HepG2 (cell line): ENCODE results near the gene MSANTD1. TPM values are rescaled to one million over a fixed set of nuclear protein-coding genes. Genes with fewer than 3 reads are reported as not detected.

Source experiments
- ATAC-seq: fragments of 200-7000 bp; cut with Tn5 transposase; 3 replicates; pipeline ENCODE4 v1.9.1; 2020; ENCODE audit warnings: mild to moderate bottlenecking, moderate library complexity
- BruUV-seq: library from RNA; stranded (reverse); fragments of 400-500 nt; replicated peaks from 2 replicates; lab custom pipeline; 2021; lab: Mats Ljungman, UMichigan
- CTCF ChIA-PET: fragments of 300-600 bp; formaldehyde crosslinking; extraction: SDS; loops from one replicate; lab custom pipeline; 2021; ENCODE audit warnings: low total read pairs, inconsistent platforms, low intra/inter-chr PET ratio; lab: Yijun Ruan, JAX
- POLR2A ChIA-PET: fragments of 350-600 bp; sonication (Branson Sonifier 250); formaldehyde crosslinking; loops from one replicate; lab custom pipeline; 2020; ENCODE audit warnings: antibody characterized with exemption, inconsistent platforms; lab: Yijun Ruan, JAX
- DNase-seq: peaks from one replicate; pipeline ENCODE4 v3.0.0-alpha.2; 2015; ENCODE audit warnings: low spot score
- FAIRE-seq: peaks from 3 replicates; lab custom pipeline; 2011; peaks lifted over from hg19 to GRCh38; lab: Jason Lieb, UNC
- H2AFZ ChIP-seq: one replicate; pipeline ENCODE4 v1.6.1; 2011; ENCODE audit warnings: low read length, inconsistent platforms
- H3K27ac ChIP-seq: fragments of 300-600 bp; 3 replicates; pipeline ENCODE4 v1.8.0; 2011; ENCODE audit warnings: mixed run types, mild to moderate bottlenecking, mixed read lengths, low read length, inconsistent platforms; ENCODE audit not compliant: insufficient read depth; ENCODE audit errors: extremely low read length
- H3K27me3 ChIP-seq, 2 experiments: fragments of 200-600 bp in 1 of 2; 2 replicates in 1 of 2; 3 replicates in 1 of 2; pipeline versions ENCODE4 v1.6.0 to v1.8.0; 2011; ENCODE audit warnings: low read length in 2 of 2, mild to moderate bottlenecking in 2 of 2, moderate library complexity in 2 of 2, inconsistent platforms in 1 of 2; ENCODE audit not compliant: insufficient read depth in 2 of 2, control insufficient read depth in 1 of 2
- H3K36me3 ChIP-seq, 2 experiments: fragments of 200-600 bp in 1 of 2; replicated peaks in 1 of 2; 2 replicates in 1 of 2; 3 replicates in 1 of 2; pipeline versions ENCODE4 v1.5.1 to v1.8.0; 2011; ENCODE audit warnings: low read length in 2 of 2, inconsistent platforms in 1 of 2; ENCODE audit not compliant: insufficient read depth in 2 of 2, control insufficient read depth in 1 of 2
- H3K4me1 ChIP-seq: 2 replicates; pipeline ENCODE4 v1.5.1; 2012; ENCODE audit warnings: low read length, inconsistent platforms; ENCODE audit not compliant: insufficient read depth
- H3K4me2 ChIP-seq: 2 replicates; pipeline ENCODE4 v1.6.0; 2011; ENCODE audit warnings: low read depth, low read length, inconsistent platforms
- H3K4me3 ChIP-seq, 3 experiments: fragments of 200-600 bp in 1 of 3; sonication (generic), shearing (Covaris generic) in 1 of 3; replicated peaks in 1 of 3; 2 replicates each; pipeline ENCODE4 v1.5.1; 2011 to 2016; ENCODE audit warnings: low read length in 3 of 3, inconsistent platforms in 2 of 3, low read depth in 2 of 3, mild to moderate bottlenecking in 2 of 3, control low read depth in 1 of 3, mixed read lengths in 1 of 3; ENCODE audit not compliant: insufficient read depth in 1 of 3
- H3K79me2 ChIP-seq: one replicate; pipeline ENCODE4 v1.6.1; 2011; ENCODE audit warnings: low read length, inconsistent platforms; ENCODE audit not compliant: insufficient read depth
- H3K9ac ChIP-seq: 2 replicates; pipeline ENCODE4 v1.6.0; 2011; ENCODE audit warnings: mild to moderate bottlenecking, low read depth, low read length, inconsistent platforms; ENCODE audit not compliant: insufficient read depth
- H3K9me3 ChIP-seq: 2 replicates; pipeline ENCODE4 v1.5.1; 2012; ENCODE audit warnings: mild to moderate bottlenecking, low read length
- H4K20me1 ChIP-seq: 2 replicates; pipeline ENCODE4 v1.6.0; 2011; ENCODE audit warnings: inconsistent platforms, mild to moderate bottlenecking, low read length, moderate library complexity; ENCODE audit not compliant: insufficient read depth
- HDAC1 ChIP-seq: sonication (generic); formaldehyde crosslinking; IDR thresholded peaks from 2 replicates; pipeline ENCODE4 v1.5.1; 2020; ENCODE audit warnings: mild to moderate bottlenecking, missing genetic modification reagents
- HNRNPL ChIP-seq: fragments of 200-400 bp; formaldehyde crosslinking; IDR thresholded peaks from 2 replicates; pipeline ENCODE4 v1.6.1; 2017; ENCODE audit warnings: mild to moderate bottlenecking, low read depth, low read length
- HNRNPLL ChIP-seq: fragments of 200-400 bp; formaldehyde crosslinking; IDR thresholded peaks from 2 replicates; pipeline ENCODE4 v1.6.1; 2017; ENCODE audit warnings: mild to moderate bottlenecking, low read depth, low read length; ENCODE audit not compliant: poor library complexity, severe bottlenecking
- NONO ChIP-seq, 2 experiments: fragments of 450-650 bp in 1 of 2; sonication (generic) in 1 of 2; formaldehyde crosslinking in 1 of 2; IDR thresholded peaks in 1 of 2; conservative IDR thresholded peaks in 1 of 2; 2 replicates each; pipeline versions ENCODE4 v1.6.1 to v1.8.0; 2017 to 2022; ENCODE audit warnings: mild to moderate bottlenecking in 1 of 2, missing genetic modification reagents in 1 of 2, moderate library complexity in 1 of 2
- SIN3B ChIP-seq: fragments of 150-350 bp; IDR thresholded peaks from 2 replicates; pipeline ENCODE4 v1.6.1; 2014; ENCODE audit warnings: low read length
- SNAPC2 ChIP-seq: sonication (generic); formaldehyde crosslinking; IDR thresholded peaks from 2 replicates; pipeline ENCODE4 v1.8.1; 2022; ENCODE audit warnings: mild to moderate bottlenecking, missing genetic modification reagents
- TEAD3 ChIP-seq: optimal IDR thresholded peaks from 2 replicates; pipeline ENCODE3; 2016; ENCODE audit warnings: borderline replicate concordance
- ZMYM3 ChIP-seq: sonication (generic); formaldehyde crosslinking; IDR thresholded peaks from 2 replicates; pipeline ENCODE4 v1.5.1; 2020; ENCODE audit warnings: mild to moderate bottlenecking, missing genetic modification reagents
- ZNF570 ChIP-seq: sonication (generic); formaldehyde crosslinking; IDR thresholded peaks from 2 replicates; pipeline ENCODE4 v1.4.0; 2020; ENCODE audit warnings: mild to moderate bottlenecking, missing genetic modification reagents, borderline replicate concordance
- ZNF737 ChIP-seq: sonication (generic); formaldehyde crosslinking; IDR thresholded peaks from 2 replicates; pipeline ENCODE4 v1.5.0; 2020; ENCODE audit warnings: missing genetic modification reagents, mild to moderate bottlenecking, borderline replicate concordance
- ZNF792 ChIP-seq: IDR thresholded peaks from 2 replicates; pipeline ENCODE4 v1.6.1; 2016
- ZSCAN21 ChIP-seq: sonication (generic); formaldehyde crosslinking; IDR thresholded peaks from 2 replicates; pipeline ENCODE4 v1.8.0; 2022; ENCODE audit warnings: mild to moderate bottlenecking, missing genetic modification reagents, moderate library complexity, borderline replicate concordance
- WGBS: methylation state at CpG from one replicate; pipeline ENCODE4 v1.1.6; 2017; ENCODE audit warnings: low lambda C conversion rate; 5-methylcytosine and 5-hydroxymethylcytosine counted together
- in situ Hi-C: cut with HindIII; loops from 2 replicates; pipeline ENCODE4 v1.10.0; 2017; ENCODE audit warnings: low pct_unique_long_range_greater_than_20kb; ENCODE audit not compliant: extremely low pct_ligation_motif_present
- intact Hi-C: fragments of 100-400 bp; cut with micrococcal nuclease; formaldehyde crosslinking; loops from one replicate; pipeline ENCODE4 v1.10.0; 2022; ENCODE audit not compliant: unreplicated experiment
- polyA plus RNA-seq, 8 experiments: library from polyadenylated mRNA; depleted of rRNA in 3 of 8; stranded (reverse) in 7 of 8; unstranded in 1 of 8; fragments of >200 nt; fragmentation: Illumina TruSeq in 4 of 8; extraction: Trizol in 4 of 8; gene quantifications; 2 replicates each; pipeline versions ENCODE4 v1.2.1 to v1.2.3, GENCODE V29; 2011 to 2016; ENCODE audit warnings: low read depth in 4 of 8, missing spikeins in 1 of 8, mixed read lengths in 1 of 8; ENCODE audit not compliant: insufficient read depth in 1 of 8
- total RNA-seq, 5 experiments: library from RNA; depleted of rRNA; stranded (reverse); fragments of >200 nt; fragmentation: Illumina TruSeq; extraction: Trizol; gene quantifications; 2 replicates each; pipeline ENCODE4 v1.2.3, GENCODE V29; 2016; ENCODE audit warnings: low read depth in 1 of 5
- TF ChIP-seq, protein P1 (sequence below): IDR thresholded peaks from 2 replicates; pipeline ENCODE4 v1.6.1; 2016; ENCODE audit warnings: missing biosample characterization, missing genetic modification reagents, low read depth
- TF ChIP-seq, protein P2 (sequence below): sonication (generic); formaldehyde crosslinking; IDR thresholded peaks from 2 replicates; pipeline ENCODE4 v1.8.1; 2022; ENCODE audit warnings: low read depth, mild to moderate bottlenecking, missing genetic modification reagents
- TF ChIP-seq, protein P3 (sequence below): sonication (generic); formaldehyde crosslinking; IDR thresholded peaks from 2 replicates; pipeline ENCODE4 v1.5.1; 2020; ENCODE audit warnings: missing genetic modification reagents, mild to moderate bottlenecking, borderline replicate concordance

Gene MSANTD1
- total and polyA plus RNA-seq, 2 of the 13 experiments (the other 11 are each of a cell fraction or from before 2014, with no cell fraction given): 0.22 to 0.40 TPM

DNA sequence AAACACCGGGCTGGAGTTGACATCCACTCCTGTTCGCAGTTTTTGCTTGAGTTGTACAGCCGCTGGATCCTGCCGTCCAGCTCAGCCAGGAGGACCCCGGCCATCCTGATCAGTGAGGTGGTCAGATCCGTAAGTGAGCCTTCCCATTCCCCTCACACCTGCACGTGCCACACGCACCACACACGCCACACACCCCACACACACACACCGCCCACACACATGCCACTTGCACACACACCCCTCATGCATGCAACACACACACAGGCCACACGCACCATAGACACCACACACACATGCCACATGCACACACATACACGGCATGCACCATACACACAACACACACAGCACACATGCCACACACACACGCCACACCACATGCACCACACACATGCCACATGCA, 20.1 kb upstream of the MSANTD1 start:
- in situ Hi-C loops: no loop called here

DNA sequence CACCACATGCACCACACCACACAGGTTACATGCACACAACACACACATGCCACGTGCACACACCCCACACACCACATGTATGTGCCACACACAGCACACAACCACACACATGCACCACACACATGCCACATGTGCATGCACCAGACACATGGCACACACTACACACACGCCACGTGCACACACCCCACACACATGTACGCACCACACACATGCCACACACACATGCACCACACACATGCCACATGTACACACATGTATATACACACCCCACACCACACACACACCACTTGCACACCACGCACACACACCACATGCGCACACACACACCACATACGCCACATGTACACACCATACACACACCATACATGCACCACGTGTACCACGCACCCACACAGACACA, 19.6 kb upstream of the MSANTD1 start:
- Histone ChIP-seq H3K27ac (no peak overlapping the region), H3K79me2 (no peaks in the 10 kb centered on the region), H3K27me3 (no peaks in the 10 kb centered on the region), H3K9ac (no peak overlapping the region), H3K4me3 (no peak overlapping the region), H3K4me2 (no peak overlapping the region), H2AFZ (no peak overlapping the region), H4K20me1 (no peaks in the 10 kb centered on the region), H3K9me3 (no peaks in the 10 kb centered on the region), H3K4me1 (peaks cover 9% of the 10 kb centered on the region; the same call in 1 of the 2 replicates), H3K36me3 (peaks cover 34 to 81% of the 10 kb centered on the region in 2 experiments)
- intact Hi-C loops (no loop called here), in situ Hi-C loops (no loop called here)
- ChIA-PET POLR2A (no interaction called here), CTCF (no interaction called here)
- no peak for DNase-seq
- no peak for ATAC-seq
- peak; percentile 15 for FAIRE-seq
- no TSS peak for BruUV-seq
- WGBS: 96% methylated on average over 9 of the region's 9 CpGs
- TF ChIP-seq SNAPC2 (CRISPR knock-in tag) (no peak), NONO (IDR thresholded peaks at IDR 0.05) (0 out of 2 replicates have a peak, but pooled peaks have one; percentile 14), NONO (CRISPR knock-in tag; conservative IDR thresholded peaks at IDR 0.05) (no peak), ZNF792 (no peak), ZSCAN21 (0 out of 2 replicates have a peak, but pooled peaks have one; percentile 36), SIN3B (no peak)
- TF ChIP-seq, protein P1, sequence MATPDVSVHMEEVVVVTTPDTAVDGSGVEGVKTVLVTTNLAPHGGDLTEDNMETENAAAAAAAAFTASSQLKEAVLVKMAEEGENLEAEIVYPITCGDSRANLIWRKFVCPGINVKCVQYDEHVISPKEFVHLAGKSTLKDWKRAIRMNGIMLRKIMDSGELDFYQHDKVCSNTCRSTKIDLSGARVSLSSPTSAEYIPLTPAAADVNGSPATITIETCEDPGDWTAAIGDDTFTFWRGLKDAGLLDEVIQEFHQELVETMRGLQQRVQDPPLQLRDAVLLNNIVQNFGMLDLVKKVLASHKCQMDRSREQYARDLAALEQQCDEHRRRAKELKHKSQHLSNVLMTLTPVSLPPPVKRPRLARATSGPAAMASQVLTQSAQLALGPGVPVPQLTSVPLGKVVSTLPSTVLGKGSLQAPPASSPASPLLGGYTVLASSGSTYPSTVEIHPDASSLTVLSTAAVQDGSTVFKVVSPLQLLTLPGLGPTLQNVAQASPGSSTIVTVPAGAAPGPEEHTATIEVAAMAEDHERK (CRISPR knock-in tag): no peak
- TF ChIP-seq, protein P2, sequence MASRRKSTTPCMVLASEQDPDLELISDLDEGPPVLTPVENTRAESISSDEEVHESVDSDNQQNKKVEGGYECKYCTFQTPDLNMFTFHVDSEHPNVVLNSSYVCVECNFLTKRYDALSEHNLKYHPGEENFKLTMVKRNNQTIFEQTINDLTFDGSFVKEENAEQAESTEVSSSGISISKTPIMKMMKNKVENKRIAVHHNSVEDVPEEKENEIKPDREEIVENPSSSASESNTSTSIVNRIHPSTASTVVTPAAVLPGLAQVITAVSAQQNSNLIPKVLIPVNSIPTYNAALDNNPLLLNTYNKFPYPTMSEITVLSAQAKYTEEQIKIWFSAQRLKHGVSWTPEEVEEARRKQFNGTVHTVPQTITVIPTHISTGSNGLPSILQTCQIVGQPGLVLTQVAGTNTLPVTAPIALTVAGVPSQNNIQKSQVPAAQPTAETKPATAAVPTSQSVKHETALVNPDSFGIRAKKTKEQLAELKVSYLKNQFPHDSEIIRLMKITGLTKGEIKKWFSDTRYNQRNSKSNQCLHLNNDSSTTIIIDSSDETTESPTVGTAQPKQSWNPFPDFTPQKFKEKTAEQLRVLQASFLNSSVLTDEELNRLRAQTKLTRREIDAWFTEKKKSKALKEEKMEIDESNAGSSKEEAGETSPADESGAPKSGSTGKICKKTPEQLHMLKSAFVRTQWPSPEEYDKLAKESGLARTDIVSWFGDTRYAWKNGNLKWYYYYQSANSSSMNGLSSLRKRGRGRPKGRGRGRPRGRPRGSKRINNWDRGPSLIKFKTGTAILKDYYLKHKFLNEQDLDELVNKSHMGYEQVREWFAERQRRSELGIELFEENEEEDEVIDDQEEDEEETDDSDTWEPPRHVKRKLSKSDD (CRISPR knock-in tag): peak; percentile 48; the same call in 1 of the 2 replicates

More for the DNA sequence above, 20.1 kb upstream of the MSANTD1 start:
- FAIRE-seq (no peak), ATAC-seq (no peak), DNase-seq (no peak)
- no peak overlapping the region for H3K27ac ChIP-seq
- peaks cover 9% of the 10 kb centered on the region; the same call in 1 of the 2 replicates for H3K4me1 ChIP-seq
- H3K9ac ChIP-seq: no peak overlapping the region
- peaks cover 33 to 85% of the 10 kb centered on the region in 2 experiments for H3K36me3 ChIP-seq
- H4K20me1 ChIP-seq: no peaks in the 10 kb centered on the region
- H3K79me2 ChIP-seq: no peaks in the 10 kb centered on the region
- ChIA-PET CTCF (no interaction called here), POLR2A (no interaction called here)
- WGBS: 98% methylated on average over 13 of the region's 13 CpGs
- no peaks in the 10 kb centered on the region for H3K27me3 ChIP-seq
- H2AFZ ChIP-seq: no peak overlapping the region
- intact Hi-C loops: no loop called here
- BruUV-seq: no TSS peak
- no peak overlapping the region for H3K4me3 ChIP-seq
- H3K9me3 ChIP-seq: no peaks in the 10 kb centered on the region
- H3K4me2 ChIP-seq: no peak overlapping the region
- no peak for TF ChIP-seq TEAD3 (CRISPR knock-in tag)
- no peak for TF ChIP-seq ZNF737 (CRISPR knock-in tag)
- TF ChIP-seq ZNF570 (CRISPR knock-in tag): no peak
- TF ChIP-seq HDAC1 (CRISPR knock-in tag): no peak
- TF ChIP-seq, protein P3, sequence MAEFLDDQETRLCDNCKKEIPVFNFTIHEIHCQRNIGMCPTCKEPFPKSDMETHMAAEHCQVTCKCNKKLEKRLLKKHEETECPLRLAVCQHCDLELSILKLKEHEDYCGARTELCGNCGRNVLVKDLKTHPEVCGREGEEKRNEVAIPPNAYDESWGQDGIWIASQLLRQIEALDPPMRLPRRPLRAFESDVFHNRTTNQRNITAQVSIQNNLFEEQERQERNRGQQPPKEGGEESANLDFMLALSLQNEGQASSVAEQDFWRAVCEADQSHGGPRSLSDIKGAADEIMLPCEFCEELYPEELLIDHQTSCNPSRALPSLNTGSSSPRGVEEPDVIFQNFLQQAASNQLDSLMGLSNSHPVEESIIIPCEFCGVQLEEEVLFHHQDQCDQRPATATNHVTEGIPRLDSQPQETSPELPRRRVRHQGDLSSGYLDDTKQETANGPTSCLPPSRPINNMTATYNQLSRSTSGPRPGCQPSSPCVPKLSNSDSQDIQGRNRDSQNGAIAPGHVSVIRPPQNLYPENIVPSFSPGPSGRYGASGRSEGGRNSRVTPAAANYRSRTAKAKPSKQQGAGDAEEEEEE: no peak
- peak; percentile 34 for TF ChIP-seq HNRNPLL
- TF ChIP-seq ZMYM3 (CRISPR knock-in tag): no peak
- TF ChIP-seq HNRNPL: 0 out of 2 replicates have a peak, but pooled peaks have one; percentile 28
